B cell (primary cell): ENCODE measurements around the gene VN1R5. TPM values are rescaled to one million over a fixed set of nuclear protein-coding genes. Genes with fewer than 3 reads are reported as not detected.

Experiments
- ATAC-seq: fragments of 200-7000 bp; cut with Tn5 transposase; one replicate; pipeline ENCODE4 v1.10.0; 2021; ENCODE audit warnings: low read depth, mild to moderate bottlenecking, moderate number of reproducible peaks, moderate library complexity
- CTCF ChIA-PET: fragments of 350-600 bp; sonication (Branson Sonifier 250); formaldehyde crosslinking; loops from one replicate; lab custom pipeline; 2021; ENCODE audit warnings: antibody characterized with exemption, inconsistent platforms; lab: Charles Lee
- POLR2A ChIA-PET: fragments of 350-600 bp; sonication (Branson Sonifier 250); formaldehyde crosslinking; loops from one replicate; lab custom pipeline; 2021; ENCODE audit warnings: antibody characterized with exemption; lab: Charles Lee
- DNase-seq: peaks from one replicate; pipeline ENCODE4 v3.0.0; 2013
- H2AFZ ChIP-seq: 2 replicates; pipeline ENCODE4 v1.6.1; 2012; ENCODE audit warnings: mild to moderate bottlenecking, low read depth, low read length; ENCODE audit not compliant: insufficient read depth, poor library complexity, severe bottlenecking
- H3K27ac ChIP-seq, 2 donors: 1 replicate in 1 of 2; 2 replicates in 1 of 2; pipeline ENCODE4 v1.5.1; 2012 to 2013; ENCODE audit warnings: low read length in 2 of 2, mild to moderate bottlenecking in 2 of 2, moderate library complexity in 1 of 2
- H3K27me3 ChIP-seq, 4 experiments: fragments of 200-600 bp in 1 of 4; sonication (generic) in 1 of 4; replicated peaks in 1 of 4; 1 replicate in 2 of 4; 2 replicates in 2 of 4; pipeline versions ENCODE4 v1.6.1 to v1.7.0; 2013 to 2016; ENCODE audit warnings: low read length in 3 of 4, mild to moderate bottlenecking in 2 of 4, mixed read lengths in 1 of 4, moderate library complexity in 1 of 4; ENCODE audit not compliant: insufficient read depth in 4 of 4, control insufficient read depth in 3 of 4; ENCODE audit errors: control extremely low read depth in 1 of 4
- H3K36me3 ChIP-seq, 2 experiments: replicated peaks in 1 of 2; 1 replicate in 1 of 2; 2 replicates in 1 of 2; pipeline versions ENCODE4 v1.6.1 to v1.7.1; 2013; ENCODE audit warnings: low read length in 1 of 2; ENCODE audit not compliant: insufficient read depth in 2 of 2, control insufficient read depth in 1 of 2; ENCODE audit errors: control extremely low read depth in 1 of 2, extremely low read depth in 1 of 2
- H3K4me1 ChIP-seq, 2 donors: fragments of 200-600 bp in 1 of 2; sonication (generic) in 1 of 2; 1 replicate in 1 of 2; 2 replicates in 1 of 2; pipeline versions ENCODE4 v1.5.1 to v1.6.1; 2013 to 2017; ENCODE audit warnings: low read length in 2 of 2; ENCODE audit not compliant: control insufficient read depth in 2 of 2, insufficient read depth in 2 of 2
- H3K4me2 ChIP-seq: replicated peaks from 2 replicates; pipeline ENCODE3; 2012; ENCODE audit warnings: mild to moderate bottlenecking, low read depth, low read length; ENCODE audit not compliant: poor library complexity, severe bottlenecking
- H3K4me3 ChIP-seq, 5 experiments: fragments of 200-600 bp in 1 of 5; sonication (generic) in 1 of 5; 1 replicate in 3 of 5; 2 replicates in 2 of 5; pipeline versions ENCODE4 v1.5.1 to v1.7.0; 2011 to 2016; ENCODE audit warnings: low read length in 4 of 5, mild to moderate bottlenecking in 4 of 5, low read depth in 2 of 5, control low read depth in 1 of 5, moderate library complexity in 1 of 5; ENCODE audit not compliant: insufficient read depth in 1 of 5; ENCODE audit errors: control extremely low read depth in 1 of 5, extremely low read depth in 1 of 5
- H3K79me2 ChIP-seq: fragments of 200-600 bp; sonication (generic); one replicate; pipeline ENCODE4 v1.6.0; 2016; ENCODE audit warnings: low read length; ENCODE audit not compliant: control insufficient read depth, insufficient read depth
- H3K9ac ChIP-seq: fragments of 200-600 bp; sonication (generic); 2 replicates; pipeline ENCODE4 v1.6.1; 2017; ENCODE audit warnings: mild to moderate bottlenecking, low read length, moderate library complexity
- H3K9me3 ChIP-seq, 3 donors: one replicate each; pipeline versions ENCODE4 v1.6.1 to v1.7.1; 2013; ENCODE audit warnings: low read length in 2 of 3; ENCODE audit not compliant: control insufficient read depth in 2 of 3, insufficient read depth in 1 of 3; ENCODE audit errors: control extremely low read depth in 1 of 3
- H4K20me1 ChIP-seq: 2 replicates; pipeline ENCODE4 v1.6.0; 2012; ENCODE audit warnings: mild to moderate bottlenecking, low read length; ENCODE audit not compliant: insufficient read depth, control insufficient read depth, poor library complexity, severe bottlenecking
- H3K27ac Mint-ChIP-seq: one replicate; pipeline ENCODE4 v1.8.0; 2021; ENCODE audit warnings: mixed read lengths
- H3K27me3 Mint-ChIP-seq: one replicate; pipeline ENCODE4 v1.8.0; 2021; ENCODE audit warnings: mixed read lengths
- H3K4me1 Mint-ChIP-seq: one replicate; pipeline ENCODE4 v1.8.0; 2021; ENCODE audit warnings: mixed read lengths
- H3K4me3 Mint-ChIP-seq: one replicate; pipeline ENCODE4 v1.8.0; 2021; ENCODE audit warnings: mixed read lengths
- H3K9me3 Mint-ChIP-seq: one replicate; pipeline ENCODE4 v1.8.0; 2022; ENCODE audit warnings: mixed read lengths; ENCODE audit not compliant: insufficient read depth
- CTCF ChIP-seq: fragments of 200-600 bp; IDR thresholded peaks from one replicate; pipeline ENCODE4 v1.8.0; 2022; ENCODE audit warnings: antibody characterized with exemption, mild to moderate bottlenecking
- EZH2 ChIP-seq: IDR thresholded peaks from 2 replicates; pipeline ENCODE4 v1.6.1; 2012; ENCODE audit warnings: borderline replicate concordance, low read depth, mild to moderate bottlenecking, moderate library complexity, low read length; ENCODE audit not compliant: insufficient read depth, poor library complexity, severe bottlenecking
- WGBS: methylation state at CpG from one replicate; pipeline ENCODE4 v1.1.5; 2013; ENCODE audit warnings: missing lambda C conversion rate; ENCODE audit not compliant: insufficient coverage; 5-methylcytosine and 5-hydroxymethylcytosine counted together
- intact Hi-C: fragments of 100-400 bp; cut with micrococcal nuclease; formaldehyde crosslinking; loops from one replicate; pipeline ENCODE4 v1.10.0; 2022
- polyA plus RNA-seq: library from polyadenylated mRNA; depleted of rRNA; stranded (reverse); fragments of >200 nt; gene quantifications from 2 replicates; pipeline ENCODE4 v1.2.3, GENCODE V29; 2012
- total RNA-seq, 2 donors: library from RNA; stranded (reverse); fragments of 120-200 nt in 1 of 2; gene quantifications; 1 replicate in 1 of 2; 2 replicates in 1 of 2; pipeline versions ENCODE4 v1.2.3 to v1.2.4, GENCODE V29; 2013 to 2022

VN1R5 gene
- total and polyA plus RNA-seq, 2 donors (not counting 1 experiment from before 2014, with no cell fraction given): not detected

- Histone ChIP-seq H3K27ac (peak overlapping the region; percentile 85 to 87), H2AFZ (peak overlapping the region; percentile 35), H3K9me3 (no peaks in the 10 kb centered on the region), H3K9ac (peak overlapping the region; percentile 74), H3K27me3 (no peaks in the 10 kb centered on the region), H4K20me1 (peaks cover 37% of the 10 kb centered on the region), H3K4me2 (peak overlapping the region; percentile 75), H3K4me3 (peak overlapping the region; percentile 72 to 91 (median 79)), H3K79me2 (peaks cover 53% of the 10 kb centered on the region), H3K36me3 (peaks cover 3 to 7% of the 10 kb centered on the region in 2 experiments), H3K4me1 (peaks cover 38 to 41% of the 10 kb centered on the region in 2 donors)
- peak overlapping the region; percentile 96 for H3K27ac Mint-ChIP-seq
- WGBS: under 1% methylated on average over 48 of the region's 49 CpGs
- ChIA-PET CTCF (interaction anchor here (0.9 to 1.0 kb wide), 2 partner anchors 106 to 162 kb away, joined by 3 read pairs; partner anchors contain the start of gene ZNF669), POLR2A (interaction anchor here (0.5 to 1.4 kb wide), 2 partner anchors 132 to 257 kb away, joined by 5 read pairs; partner anchors contain the start of gene ZNF670)
- intact Hi-C loops: loop anchor here (2.0 to 5.0 kb wide), 6 partner anchors 38 to 643 kb away; partner anchors contain the start of genes CNST, TFB2M, ZNF124 and ZNF496
- no peaks in the 10 kb centered on the region for H3K27me3 Mint-ChIP-seq
- TF ChIP-seq EZH2 (no peak), CTCF (no peak)
- peak; percentile 99 for ATAC-seq
- peaks cover 58% of the 10 kb centered on the region for H3K4me1 Mint-ChIP-seq
- H3K9me3 Mint-ChIP-seq: no peaks in the 10 kb centered on the region
- peak; percentile 96 for DNase-seq
- H3K4me3 Mint-ChIP-seq: peak overlapping the region; percentile 95
These were observed 45.3 kb upstream of the VN1R5 start for GRCh38 chr1:247210376-247211117.
